ENCODE results near the gene RPUSD4.
A peak's percentile ranks its signal among the peaks of the same experiment; 100 is the strongest.
"Not testable (repeated sequence)": the region's sequence is repeated elsewhere in the genome, so short reads cannot be mapped to it uniquely, and the experiment has no call there.

RPUSD4 gene

GRCh38 chr11:126211236-126212088 lies at the start of gene RPUSD4, which contains the start of gene FAM118B:
RPUSD4 (minus strand) TSS chr11:126211650; CDS start chr11:126211638, 12 bp downstream.
FAM118B (plus strand) TSS chr11:126211782; CDS start chr11:126235002, 23,220 bp downstream.
- in situ Hi-C loops (cut with MboI; ENCODE audit: low pct_unique_long_range_greater_than_20kb, low sequenced_read_pairs, unreplicated experiment), result no loop called here
- DNase-seq (ENCODE audit: low spot score), result peak; percentile 97
- TF ChIP-seq CTCF (IDR thresholded peaks at IDR 0.05; ENCODE audit: extremely low read depth, insufficient read depth, missing control alignments), result no peak

GRCh38 chr11:126257764-126258163 lies 46.3 kb upstream of the RPUSD4 start:
- in situ Hi-C loops (cut with MboI; ENCODE audit: low pct_unique_long_range_greater_than_20kb, low sequenced_read_pairs, unreplicated experiment), result no loop called here
- TF ChIP-seq CTCF (IDR thresholded peaks at IDR 0.05; ENCODE audit: extremely low read depth, insufficient read depth, missing control alignments), result no peak
- DNase-seq (ENCODE audit: low spot score), result no peak

GRCh38 chr11:126257144-126257543 lies 45.7 kb upstream of the RPUSD4 start:
- in situ Hi-C loops (cut with MboI; ENCODE audit: low pct_unique_long_range_greater_than_20kb, low sequenced_read_pairs, unreplicated experiment), result no loop called here
- DNase-seq (ENCODE audit: low spot score), result no peak
- no peak for TF ChIP-seq CTCF (IDR thresholded peaks at IDR 0.05; ENCODE audit: extremely low read depth, insufficient read depth, missing control alignments)

GRCh38 chr11:126256216-126256615 lies 44.8 kb upstream of the RPUSD4 start:
- no peak for DNase-seq (ENCODE audit: low spot score)
- in situ Hi-C loops (cut with MboI; ENCODE audit: low pct_unique_long_range_greater_than_20kb, low sequenced_read_pairs, unreplicated experiment), result no loop called here
- no peak for TF ChIP-seq CTCF (IDR thresholded peaks at IDR 0.05; ENCODE audit: extremely low read depth, insufficient read depth, missing control alignments)

GRCh38 chr11:126255507-126255906 lies 44.1 kb upstream of the RPUSD4 start:
- DNase-seq (ENCODE audit: low spot score); in situ Hi-C loops (cut with MboI; ENCODE audit: low pct_unique_long_range_greater_than_20kb, low sequenced_read_pairs, unreplicated experiment): not testable (repeated sequence)

- in situ Hi-C loops (cut with MboI; ENCODE audit: low pct_unique_long_range_greater_than_20kb, low sequenced_read_pairs, unreplicated experiment), result no loop called here
- no peak for DNase-seq (ENCODE audit: low spot score)
- TF ChIP-seq CTCF (IDR thresholded peaks at IDR 0.05; ENCODE audit: extremely low read depth, insufficient read depth, missing control alignments), result no peak
Observed at GRCh38 chr11:126254819-126255218, 43.4 kb upstream of the RPUSD4 start.

- no peak for TF ChIP-seq CTCF (IDR thresholded peaks at IDR 0.05; ENCODE audit: extremely low read depth, insufficient read depth, missing control alignments)
- DNase-seq (ENCODE audit: low spot score), result no peak
- in situ Hi-C loops (cut with MboI; ENCODE audit: low pct_unique_long_range_greater_than_20kb, low sequenced_read_pairs, unreplicated experiment), result no loop called here
Observed at GRCh38 chr11:126253265-126253664, 41.8 kb upstream of the RPUSD4 start.
